HAP-1 (cell line): Measurements from ENCODE around the gene GTPBP1.

ENCODE experiments used
- DNase-seq, 2 experiments: peaks; one replicate each; pipeline ENCODE4 v3.0.0-alpha.2; 2016 to 2020; ENCODE audit warnings: low spot score in 2 of 2
- H3K27me3 ChIP-seq: fragments of 250-450 bp; sonication (Bioruptor Pico); 2 replicates; pipeline ENCODE4 v1.5.1; 2020; ENCODE audit warnings: low read depth, mild to moderate bottlenecking, moderate library complexity
- H3K36me3 ChIP-seq: fragments of 250-450 bp; sonication (Bioruptor Pico); replicated peaks from 2 replicates; pipeline ENCODE4 v1.5.1; 2020; ENCODE audit warnings: mild to moderate bottlenecking
- H3K4me1 ChIP-seq: fragments of 250-450 bp; sonication (Bioruptor Pico); 2 replicates; pipeline ENCODE4 v1.5.1; 2020; ENCODE audit warnings: mild to moderate bottlenecking
- H3K4me3 ChIP-seq: fragments of 250-450 bp; sonication (Bioruptor Pico); 2 replicates; pipeline ENCODE4 v1.5.1; 2020; ENCODE audit warnings: mild to moderate bottlenecking, moderate library complexity
- H3K9me3 ChIP-seq: fragments of 250-450 bp; sonication (Bioruptor Pico); 2 replicates; pipeline ENCODE4 v1.5.1; 2020; ENCODE audit warnings: mild to moderate bottlenecking, moderate library complexity
- in situ Hi-C: fragments of 300-500 bp; cut with MboI; formaldehyde crosslinking; loops from 3 replicates; pipeline ENCODE4 v1.14.3; 2020; ENCODE audit warnings: low sequenced_read_pairs, inconsistent platforms, mixed read lengths

The GTPBP1 gene

GRCh38 chr22:38725900-38726655 lies 20.3 kb downstream of the GTPBP1 start:
- Histone ChIP-seq H3K27me3 (no peaks in the 10 kb centered on the region), H3K4me1 (no peaks in the 10 kb centered on the region), H3K9me3 (no peaks in the 10 kb centered on the region), H3K36me3 (peaks cover 97% of the 10 kb centered on the region), H3K4me3 (no peak overlapping the region)
- no peak for DNase-seq
- in situ Hi-C loops, result no loop called here

DNA sequence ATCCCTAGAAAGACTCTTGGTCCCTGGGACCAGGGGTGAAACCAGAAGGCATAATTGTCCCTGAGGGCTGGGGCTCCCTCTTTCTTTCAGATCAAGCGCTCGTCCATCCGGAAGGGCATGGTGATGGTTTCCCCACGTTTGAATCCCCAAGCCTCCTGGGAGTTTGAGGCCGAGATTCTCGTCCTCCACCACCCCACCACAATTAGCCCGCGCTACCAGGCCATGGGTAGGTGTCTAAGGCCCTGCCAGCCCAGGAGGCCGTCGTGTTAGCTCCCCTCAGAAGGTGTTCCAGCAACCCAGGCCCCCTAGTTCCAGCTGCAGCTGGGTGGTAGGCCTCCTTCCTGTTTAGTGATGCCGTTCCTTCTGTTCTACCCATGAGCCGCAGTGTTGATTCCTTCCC lies 21.4 kb downstream of the GTPBP1 start:
- no peak for DNase-seq
- Histone ChIP-seq H3K4me3 (no peak overlapping the region), H3K36me3 (peaks cover 95% of the 10 kb centered on the region), H3K27me3 (no peaks in the 10 kb centered on the region), H3K4me1 (no peaks in the 10 kb centered on the region), H3K9me3 (no peaks in the 10 kb centered on the region)
- in situ Hi-C loops, result no loop called here

GRCh38 chr22:38727530-38728451 lies 22.0 kb downstream of the GTPBP1 start:
- peaks cover 88% of the 10 kb centered on the region for H3K36me3 ChIP-seq
- no peak overlapping the region for H3K4me3 ChIP-seq
- H3K4me1 ChIP-seq, result no peaks in the 10 kb centered on the region
- no peak for DNase-seq
- H3K9me3 ChIP-seq, result no peaks in the 10 kb centered on the region
- in situ Hi-C loops, result no loop called here
- no peaks in the 10 kb centered on the region for H3K27me3 ChIP-seq

- in situ Hi-C loops, result no loop called here
- H3K9me3 ChIP-seq, result no peaks in the 10 kb centered on the region
- H3K36me3 ChIP-seq, result peaks cover 89% of the 10 kb centered on the region
- H3K4me3 ChIP-seq, result no peak overlapping the region
- no peaks in the 10 kb centered on the region for H3K4me1 ChIP-seq
- DNase-seq, result no peak
- no peaks in the 10 kb centered on the region for H3K27me3 ChIP-seq
These were observed 23.4 kb downstream of the GTPBP1 start for GRCh38 chr22:38728871-38729796.

- in situ Hi-C loops, result no loop called here
- H3K4me3 ChIP-seq, result no peak overlapping the region
- no peaks in the 10 kb centered on the region for H3K9me3 ChIP-seq
- no peaks in the 10 kb centered on the region for H3K4me1 ChIP-seq
- peaks cover 89% of the 10 kb centered on the region for H3K36me3 ChIP-seq
- H3K27me3 ChIP-seq, result no peaks in the 10 kb centered on the region
- no peak for DNase-seq
These were observed 24.2 kb downstream of the GTPBP1 start for GRCh38 chr22:38729946-38730345.

- DNase-seq, result no peak
- H3K36me3 ChIP-seq, result peaks cover 89% of the 10 kb centered on the region
- in situ Hi-C loops, result no loop called here
These were observed 24.7 kb downstream of the GTPBP1 start for GRCh38 chr22:38730411-38730871.

GRCh38 chr22:38731703-38732161 lies 26.0 kb downstream of the GTPBP1 start:
- Histone ChIP-seq H3K27me3 (no peaks in the 10 kb centered on the region), H3K9me3 (no peaks in the 10 kb centered on the region), H3K4me1 (no peaks in the 10 kb centered on the region), H3K4me3 (no peak overlapping the region), H3K36me3 (peaks cover 89% of the 10 kb centered on the region)
- no peak for DNase-seq
- in situ Hi-C loops, result no loop called here

More at GRCh38 chr22:38730411-38730871, 24.7 kb downstream of the GTPBP1 start:
- no peaks in the 10 kb centered on the region for H3K4me1 ChIP-seq
- no peak overlapping the region for H3K4me3 ChIP-seq
- H3K9me3 ChIP-seq, result no peaks in the 10 kb centered on the region
- no peaks in the 10 kb centered on the region for H3K27me3 ChIP-seq

- no peaks in the 10 kb centered on the region for H3K9me3 ChIP-seq
- in situ Hi-C loops, result no loop called here
- no peak for DNase-seq
- H3K4me3 ChIP-seq, result no peak overlapping the region
- peaks cover 89% of the 10 kb centered on the region for H3K36me3 ChIP-seq
- H3K27me3 ChIP-seq, result no peaks in the 10 kb centered on the region
- no peaks in the 10 kb centered on the region for H3K4me1 ChIP-seq
These were observed 26.6 kb downstream of the GTPBP1 start for GRCh38 chr22:38732251-38732815.

GRCh38 chr22:38733329-38733723 lies 27.6 kb downstream of the GTPBP1 start:
- in situ Hi-C loops, result no loop called here
- Histone ChIP-seq H3K27me3 (no peaks in the 10 kb centered on the region), H3K4me3 (no peak overlapping the region), H3K9me3 (no peaks in the 10 kb centered on the region), H3K4me1 (no peaks in the 10 kb centered on the region), H3K36me3 (peaks cover 89% of the 10 kb centered on the region)
- DNase-seq, result peak; percentile 9 to 73

- in situ Hi-C loops, result no loop called here
- DNase-seq, result no peak
These were observed 28.1 kb downstream of the GTPBP1 start for GRCh38 chr22:38733724-38734381.

DNA sequence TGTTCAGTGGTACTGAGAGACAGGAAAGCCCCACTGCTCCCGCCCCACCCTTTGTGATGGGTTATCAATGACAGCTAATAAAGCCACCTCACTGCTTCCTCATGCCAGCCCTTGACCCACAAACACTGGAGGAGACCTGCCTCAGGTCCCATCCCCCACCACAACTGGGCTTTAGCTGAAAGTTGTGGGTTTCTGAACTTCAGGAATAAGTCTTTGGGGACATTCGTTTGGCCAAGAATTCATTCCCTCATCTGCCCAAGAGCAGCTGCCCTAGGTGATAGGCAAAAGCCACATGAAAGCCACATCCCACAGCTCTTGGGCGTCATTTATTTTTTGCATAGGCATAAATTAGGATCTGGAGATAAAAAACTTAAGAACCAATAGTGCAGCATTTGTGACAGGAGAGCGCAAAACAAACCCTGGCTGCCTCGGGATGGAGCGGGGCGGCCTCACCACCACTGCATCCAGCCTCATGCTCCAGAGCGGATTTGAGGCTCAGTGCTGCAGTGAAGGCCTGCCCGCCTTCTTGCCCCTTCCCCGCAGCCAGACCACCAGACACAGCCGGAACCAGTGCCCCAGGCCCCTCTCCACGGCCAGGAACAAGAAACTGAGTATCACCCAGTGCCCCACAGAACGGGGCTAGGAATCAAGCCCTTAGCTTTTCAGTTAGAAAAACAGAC lies 28.8 kb downstream of the GTPBP1 start:
- H3K4me1 ChIP-seq, result no peaks in the 10 kb centered on the region
- no peak overlapping the region for H3K4me3 ChIP-seq
- no peaks in the 10 kb centered on the region for H3K27me3 ChIP-seq
- H3K36me3 ChIP-seq, result peaks cover 89% of the 10 kb centered on the region
- DNase-seq, result no peak
- H3K9me3 ChIP-seq, result no peaks in the 10 kb centered on the region
- in situ Hi-C loops, result no loop called here

More at GRCh38 chr22:38733724-38734381, 28.1 kb downstream of the GTPBP1 start:
- no peaks in the 10 kb centered on the region for H3K27me3 ChIP-seq
- H3K36me3 ChIP-seq, result peaks cover 89% of the 10 kb centered on the region
- H3K4me1 ChIP-seq, result no peaks in the 10 kb centered on the region
- no peak overlapping the region for H3K4me3 ChIP-seq
- no peaks in the 10 kb centered on the region for H3K9me3 ChIP-seq

- no peaks in the 10 kb centered on the region for H3K4me1 ChIP-seq
These were observed 29.4 kb downstream of the GTPBP1 start for GRCh38 chr22:38735126-38735464.

More at GRCh38 chr22:38735126-38735464, 29.4 kb downstream of the GTPBP1 start:
- Histone ChIP-seq H3K27me3 (no peaks in the 10 kb centered on the region), H3K4me3 (no peak overlapping the region), H3K36me3 (peaks cover 89% of the 10 kb centered on the region), H3K9me3 (no peaks in the 10 kb centered on the region)
- DNase-seq, result no peak
- in situ Hi-C loops, result no loop called here
